22Rv1 (cell line): ENCODE measurements around the gene SELENOW.

ENCODE experiments used
- ZFX ChIP-seq: fragments of 450-650 bp; IDR thresholded peaks from 2 replicates; pipeline ENCODE4 v1.6.1; 2017; ENCODE audit warnings: antibody characterized with exemption, borderline replicate concordance
- TF ChIP-seq, protein P1 (sequence below): fragments of 450-650 bp; IDR thresholded peaks from 2 replicates; pipeline ENCODE4 v1.5.1; 2017; ENCODE audit warnings: mild to moderate bottlenecking

DNA sequence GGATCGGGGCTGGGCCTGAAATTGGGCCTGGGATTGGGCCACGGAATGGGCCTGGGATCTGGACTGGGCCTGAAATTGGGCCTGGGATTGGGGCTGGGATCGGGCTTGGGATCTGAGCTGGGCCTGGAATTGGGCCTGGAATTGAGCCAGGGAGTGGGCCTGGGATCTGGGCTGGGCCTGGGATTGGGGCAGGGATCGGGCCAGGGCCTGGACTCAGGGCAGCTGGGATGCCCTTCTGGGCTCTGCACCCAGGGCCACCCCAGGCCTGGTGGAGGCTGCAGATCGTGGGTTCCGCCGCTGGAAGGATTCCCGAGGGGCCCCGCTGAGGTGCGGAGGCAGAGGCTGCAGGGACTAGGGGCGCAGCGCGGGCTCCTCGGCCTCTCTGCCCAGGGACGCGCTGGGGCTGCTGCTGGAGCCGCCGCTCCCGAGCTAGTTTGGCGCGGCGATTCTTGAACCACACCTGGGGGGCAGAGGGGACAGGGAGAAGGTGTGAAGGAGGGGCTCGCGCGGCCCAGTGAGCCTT lies 24.1 kb downstream of the SELENOW start:
- TF ChIP-seq, protein P1, sequence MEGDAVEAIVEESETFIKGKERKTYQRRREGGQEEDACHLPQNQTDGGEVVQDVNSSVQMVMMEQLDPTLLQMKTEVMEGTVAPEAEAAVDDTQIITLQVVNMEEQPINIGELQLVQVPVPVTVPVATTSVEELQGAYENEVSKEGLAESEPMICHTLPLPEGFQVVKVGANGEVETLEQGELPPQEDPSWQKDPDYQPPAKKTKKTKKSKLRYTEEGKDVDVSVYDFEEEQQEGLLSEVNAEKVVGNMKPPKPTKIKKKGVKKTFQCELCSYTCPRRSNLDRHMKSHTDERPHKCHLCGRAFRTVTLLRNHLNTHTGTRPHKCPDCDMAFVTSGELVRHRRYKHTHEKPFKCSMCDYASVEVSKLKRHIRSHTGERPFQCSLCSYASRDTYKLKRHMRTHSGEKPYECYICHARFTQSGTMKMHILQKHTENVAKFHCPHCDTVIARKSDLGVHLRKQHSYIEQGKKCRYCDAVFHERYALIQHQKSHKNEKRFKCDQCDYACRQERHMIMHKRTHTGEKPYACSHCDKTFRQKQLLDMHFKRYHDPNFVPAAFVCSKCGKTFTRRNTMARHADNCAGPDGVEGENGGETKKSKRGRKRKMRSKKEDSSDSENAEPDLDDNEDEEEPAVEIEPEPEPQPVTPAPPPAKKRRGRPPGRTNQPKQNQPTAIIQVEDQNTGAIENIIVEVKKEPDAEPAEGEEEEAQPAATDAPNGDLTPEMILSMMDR: no peak
- TF ChIP-seq ZFX: no peak
